OCI-LY1 (cell line): ENCODE results near the gene CLIC1.

Source experiments
- H2AFZ ChIP-seq: fragments of 200-600 bp; sonication (generic), shearing (Covaris generic); 2 replicates; pipeline ENCODE4 v1.6.0; 2014; ENCODE audit warnings: antibody characterized with exemption, mild to moderate bottlenecking, low read length
- H3F3A ChIP-seq: fragments of 200-600 bp; sonication (generic), shearing (Covaris generic); 2 replicates; pipeline ENCODE4 v1.6.0; 2014; ENCODE audit warnings: mild to moderate bottlenecking, antibody characterized with exemption, low read length, moderate library complexity; ENCODE audit not compliant: insufficient read depth
- H3K27ac ChIP-seq: fragments of 200-600 bp; sonication (generic); 2 replicates; pipeline ENCODE4 v1.5.1; 2014; ENCODE audit warnings: low read length, mixed run types, mild to moderate bottlenecking, low read depth; ENCODE audit not compliant: poor library complexity, severe bottlenecking
- H3K27me3 ChIP-seq: fragments of 200-600 bp; sonication (generic); 2 replicates; pipeline ENCODE4 v1.6.0; 2014; ENCODE audit warnings: antibody characterized with exemption, mild to moderate bottlenecking, low read length, moderate library complexity; ENCODE audit not compliant: insufficient read depth
- H3K36me3 ChIP-seq: fragments of 200-600 bp; sonication (generic); 2 replicates; pipeline ENCODE4 v1.6.1; 2014; ENCODE audit warnings: mild to moderate bottlenecking, antibody characterized with exemption, low read length, moderate library complexity, mixed read lengths; ENCODE audit not compliant: insufficient read depth
- H3K4me1 ChIP-seq: fragments of 200-600 bp; sonication (generic); 2 replicates; pipeline ENCODE4 v1.5.1; 2014; ENCODE audit warnings: mild to moderate bottlenecking, low read length, moderate library complexity; ENCODE audit not compliant: insufficient read depth, severe bottlenecking
- H3K4me2 ChIP-seq: fragments of 200-600 bp; sonication (generic), shearing (Covaris generic); 2 replicates; pipeline ENCODE4 v1.6.1; 2014; ENCODE audit warnings: low read length
- H3K4me3 ChIP-seq: fragments of 200-600 bp; sonication (generic); 2 replicates; pipeline ENCODE4 v1.5.1; 2014; ENCODE audit warnings: low read length, low read depth, mild to moderate bottlenecking, mixed read lengths; ENCODE audit not compliant: poor library complexity, severe bottlenecking
- H3K79me2 ChIP-seq: fragments of 200-600 bp; shearing (Covaris generic); 2 replicates; pipeline ENCODE4 v1.6.1; 2016; ENCODE audit warnings: mixed run types, low read length, mixed read lengths; ENCODE audit not compliant: insufficient read depth
- H3K9ac ChIP-seq: fragments of 200-600 bp; sonication (generic), shearing (Covaris generic); 2 replicates; pipeline ENCODE4 v1.6.1; 2014; ENCODE audit warnings: mild to moderate bottlenecking, low read length, mixed read lengths
- H3K9me2 ChIP-seq: fragments of 200-600 bp; sonication (generic), shearing (Covaris generic); 2 replicates; pipeline ENCODE4 v1.6.1; 2014; ENCODE audit warnings: low read depth, mild to moderate bottlenecking, low read length, mixed read lengths
- H3K9me3 ChIP-seq: fragments of 200-600 bp; shearing (Covaris generic); 2 replicates; pipeline ENCODE4 v1.6.1; 2014; ENCODE audit warnings: low read length, mixed read lengths
- H4K20me1 ChIP-seq: fragments of 200-600 bp; sonication (generic), shearing (Covaris generic); 2 replicates; pipeline ENCODE4 v1.6.0; 2016; ENCODE audit warnings: mild to moderate bottlenecking, low read length; ENCODE audit not compliant: insufficient read depth
- EZH2 ChIP-seq: fragments of 200-600 bp; sonication (generic), shearing (Covaris generic); IDR thresholded peaks from 2 replicates; pipeline ENCODE4 v1.8.0; 2017; ENCODE audit warnings: borderline replicate concordance, mixed run types, mild to moderate bottlenecking, antibody characterized with exemption, low read length, moderate library complexity, mixed read lengths
- TF ChIP-seq, protein P1 (sequence below): fragments of 200-600 bp; sonication (generic), shearing (Covaris generic); IDR thresholded peaks from 2 replicates; pipeline ENCODE4 v1.5.1; 2017; ENCODE audit warnings: mild to moderate bottlenecking, antibody characterized with exemption, low read length, moderate library complexity, mixed read lengths

Gene CLIC1

DNA sequence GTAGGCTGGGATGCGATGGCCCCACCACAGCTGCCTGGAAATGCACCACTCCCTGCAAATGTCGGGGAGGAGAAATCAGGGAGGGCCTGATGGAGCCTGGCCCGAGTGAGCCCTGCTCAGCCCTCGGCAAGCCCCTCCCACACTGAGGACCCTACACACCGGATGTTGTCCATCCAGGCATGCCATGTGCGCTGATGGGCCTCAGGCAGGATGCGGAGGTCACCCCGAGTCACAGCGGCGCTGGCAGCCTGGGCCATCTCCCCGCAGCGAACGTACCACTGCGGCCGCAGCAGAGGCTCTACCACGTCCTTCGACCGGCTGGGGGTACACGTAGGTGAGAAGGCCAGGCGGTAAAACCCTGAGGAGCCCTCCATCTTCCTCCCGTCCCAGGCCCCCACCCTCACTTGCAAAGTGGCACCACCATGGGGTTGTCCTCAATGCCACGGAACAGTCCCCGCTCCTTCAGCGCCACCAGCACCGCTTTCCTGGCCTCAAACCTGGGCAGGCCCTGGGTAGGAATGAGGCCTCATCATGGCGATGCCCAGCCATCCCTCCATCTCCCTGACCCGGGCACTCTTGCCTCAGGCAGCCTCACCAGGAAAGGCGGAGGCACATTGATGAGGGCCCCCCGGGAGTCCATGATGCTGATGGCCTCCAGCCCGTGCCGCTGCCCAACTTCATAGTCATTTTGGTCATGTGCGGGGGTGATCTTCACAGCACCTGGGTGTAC, 46.0 kb upstream of the CLIC1 start:
- no peak overlapping the region for H3K4me2 ChIP-seq
- TF ChIP-seq, protein P1, sequence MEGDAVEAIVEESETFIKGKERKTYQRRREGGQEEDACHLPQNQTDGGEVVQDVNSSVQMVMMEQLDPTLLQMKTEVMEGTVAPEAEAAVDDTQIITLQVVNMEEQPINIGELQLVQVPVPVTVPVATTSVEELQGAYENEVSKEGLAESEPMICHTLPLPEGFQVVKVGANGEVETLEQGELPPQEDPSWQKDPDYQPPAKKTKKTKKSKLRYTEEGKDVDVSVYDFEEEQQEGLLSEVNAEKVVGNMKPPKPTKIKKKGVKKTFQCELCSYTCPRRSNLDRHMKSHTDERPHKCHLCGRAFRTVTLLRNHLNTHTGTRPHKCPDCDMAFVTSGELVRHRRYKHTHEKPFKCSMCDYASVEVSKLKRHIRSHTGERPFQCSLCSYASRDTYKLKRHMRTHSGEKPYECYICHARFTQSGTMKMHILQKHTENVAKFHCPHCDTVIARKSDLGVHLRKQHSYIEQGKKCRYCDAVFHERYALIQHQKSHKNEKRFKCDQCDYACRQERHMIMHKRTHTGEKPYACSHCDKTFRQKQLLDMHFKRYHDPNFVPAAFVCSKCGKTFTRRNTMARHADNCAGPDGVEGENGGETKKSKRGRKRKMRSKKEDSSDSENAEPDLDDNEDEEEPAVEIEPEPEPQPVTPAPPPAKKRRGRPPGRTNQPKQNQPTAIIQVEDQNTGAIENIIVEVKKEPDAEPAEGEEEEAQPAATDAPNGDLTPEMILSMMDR = no peak
- no peak for TF ChIP-seq EZH2
- H3K9me3 ChIP-seq = no peaks in the 10 kb centered on the region
- no peaks in the 10 kb centered on the region for H3K79me2 ChIP-seq
- H3F3A ChIP-seq = no peaks in the 10 kb centered on the region
- no peak overlapping the region for H3K9ac ChIP-seq
- H2AFZ ChIP-seq = no peak overlapping the region
- H3K27me3 ChIP-seq = no peaks in the 10 kb centered on the region
- no peaks in the 10 kb centered on the region for H4K20me1 ChIP-seq
- peaks cover 3% of the 10 kb centered on the region for H3K4me1 ChIP-seq
- H3K27ac ChIP-seq = no peak overlapping the region
- H3K4me3 ChIP-seq = no peak overlapping the region
- peaks cover 96% of the 10 kb centered on the region for H3K36me3 ChIP-seq
- H3K9me2 ChIP-seq = no peaks in the 10 kb centered on the region

DNA sequence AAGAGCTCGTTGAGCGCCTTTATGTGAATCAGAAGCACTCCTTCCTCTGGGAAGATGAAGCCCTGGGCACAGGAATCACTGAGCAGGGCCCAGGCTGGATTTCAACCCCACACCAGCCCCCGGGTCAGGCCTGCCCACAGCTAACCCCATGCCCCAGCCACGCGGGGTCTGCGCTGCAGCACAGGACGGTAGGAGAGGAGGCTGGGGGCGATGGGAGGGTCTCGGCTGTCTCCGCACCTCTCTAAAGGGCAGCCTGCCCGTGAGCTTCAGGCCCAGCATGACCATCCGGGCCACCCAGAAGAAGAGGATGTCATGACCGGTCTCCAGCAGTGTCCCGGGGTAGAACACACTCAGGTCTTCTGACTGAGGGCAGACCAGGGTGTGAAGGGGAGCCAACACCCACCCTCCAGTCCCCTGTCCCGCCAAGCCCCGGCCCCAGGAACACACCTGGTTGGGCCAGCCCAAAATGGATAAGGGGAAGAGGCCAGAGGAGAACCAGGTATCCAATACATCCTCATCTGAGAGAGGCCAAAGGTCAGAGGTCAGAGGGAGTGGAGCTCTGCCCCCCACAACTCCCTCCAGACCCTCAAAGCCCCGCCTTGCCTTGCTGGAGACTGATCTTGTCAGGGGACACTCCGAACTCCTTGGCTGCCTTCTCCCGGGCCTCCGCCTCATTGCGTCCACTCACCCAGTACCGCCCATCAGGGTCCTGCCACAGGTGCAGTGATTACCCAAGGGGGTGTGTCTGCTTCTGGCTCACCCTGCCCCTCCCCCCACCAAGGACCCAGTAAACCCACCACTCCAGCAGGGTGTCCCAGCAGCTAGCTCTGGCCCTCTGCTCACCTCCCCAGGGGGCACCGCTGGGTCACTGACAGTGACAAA, 45.2 kb upstream of the CLIC1 start:
- TF ChIP-seq, protein P1 = no peak

DNA sequence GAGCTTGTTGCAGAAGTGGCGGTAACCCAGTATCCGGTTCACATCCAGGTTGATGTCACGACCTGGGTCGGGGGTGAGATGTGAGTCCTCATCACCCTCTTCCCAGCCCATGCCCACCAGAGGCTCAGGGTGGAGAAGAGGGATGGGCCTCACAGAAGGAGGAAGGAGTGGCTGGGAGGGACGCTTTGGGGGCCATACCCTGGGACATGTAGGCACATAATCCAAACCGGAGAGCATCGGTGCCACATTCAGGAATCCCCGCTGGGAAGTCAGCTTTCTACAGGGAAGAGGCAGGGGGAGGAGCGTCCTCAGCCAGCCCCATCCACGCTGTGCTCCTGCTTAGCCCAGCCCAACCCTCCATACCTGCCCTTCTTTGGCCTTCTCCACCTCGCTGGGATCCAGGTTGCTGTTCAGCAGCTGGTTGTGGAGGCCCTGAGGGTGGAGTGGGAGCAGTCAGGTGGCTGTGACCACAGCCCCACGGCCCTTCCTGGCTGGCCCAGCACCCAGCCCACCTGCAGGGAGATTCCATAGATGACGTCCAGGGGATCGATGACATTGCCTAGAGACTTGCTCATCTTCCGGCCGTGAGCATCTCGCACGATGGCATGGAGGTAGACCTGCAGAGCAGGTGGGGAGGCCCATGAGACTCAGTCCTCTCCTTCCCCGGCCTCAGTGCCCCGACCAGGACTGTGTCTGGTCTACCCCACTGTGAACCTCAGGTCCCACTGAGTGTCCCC, 44.3 kb upstream of the CLIC1 start:
- peaks cover 81% of the 10 kb centered on the region for H3K36me3 ChIP-seq
- no peak for TF ChIP-seq EZH2
- TF ChIP-seq, protein P1 = no peak
- no peak overlapping the region for H2AFZ ChIP-seq
- no peaks in the 10 kb centered on the region for H3K79me2 ChIP-seq
- peaks cover 9% of the 10 kb centered on the region for H3K4me1 ChIP-seq
- no peak overlapping the region for H3K9ac ChIP-seq
- no peak overlapping the region for H3K27ac ChIP-seq
- H3K27me3 ChIP-seq = no peaks in the 10 kb centered on the region
- H3K4me3 ChIP-seq = no peak overlapping the region
- H3K9me3 ChIP-seq = no peaks in the 10 kb centered on the region
- H3K9me2 ChIP-seq = no peaks in the 10 kb centered on the region
- no peaks in the 10 kb centered on the region for H4K20me1 ChIP-seq
- H3K4me2 ChIP-seq = no peak overlapping the region
- no peaks in the 10 kb centered on the region for H3F3A ChIP-seq

More for the DNA sequence above, 45.2 kb upstream of the CLIC1 start:
- H3K9ac ChIP-seq = no peak overlapping the region
- H3K4me1 ChIP-seq = peaks cover 9% of the 10 kb centered on the region
- no peaks in the 10 kb centered on the region for H3F3A ChIP-seq
- no peaks in the 10 kb centered on the region for H4K20me1 ChIP-seq
- no peak overlapping the region for H3K4me3 ChIP-seq
- peaks cover 89% of the 10 kb centered on the region for H3K36me3 ChIP-seq
- no peaks in the 10 kb centered on the region for H3K79me2 ChIP-seq
- no peak overlapping the region for H3K4me2 ChIP-seq
- H3K27ac ChIP-seq = no peak overlapping the region
- H3K9me2 ChIP-seq = no peaks in the 10 kb centered on the region
- H3K27me3 ChIP-seq = no peaks in the 10 kb centered on the region
- H3K9me3 ChIP-seq = no peaks in the 10 kb centered on the region
- no peak overlapping the region for H2AFZ ChIP-seq
